Natural killer cell (primary cell): ENCODE results near the gene MTG2. TPM values are rescaled to one million over a fixed set of nuclear protein-coding genes. Genes with fewer than 3 reads are reported as not detected.

Experiments
- ATAC-seq, 3 donors: fragments of 150-1000 bp in 2 of 3; fragments of 200-7000 bp in 1 of 3; cut with Tn5 transposase; 1 replicate in 1 of 3; 2 replicates in 2 of 3; pipeline ENCODE4 v1.10.0; 2021; ENCODE audit warnings: mild to moderate bottlenecking in 2 of 3, moderate library complexity in 2 of 3
- DNase-seq, 2 donors: peaks; one replicate each; pipeline versions ENCODE4 v3.0.0 to v3.0.0-alpha.2; 2013 to 2021; ENCODE audit warnings: mixed read lengths in 1 of 2
- H3K27ac ChIP-seq: one replicate; pipeline ENCODE4 v1.5.1; 2013; ENCODE audit warnings: mild to moderate bottlenecking, low read length
- H3K27me3 ChIP-seq: one replicate; pipeline ENCODE4 v1.6.1; 2013; ENCODE audit warnings: low read length; ENCODE audit not compliant: control insufficient read depth, insufficient read depth
- H3K36me3 ChIP-seq: one replicate; pipeline ENCODE4 v1.6.1; 2013; ENCODE audit warnings: low read length; ENCODE audit not compliant: control insufficient read depth, insufficient read depth
- H3K4me1 ChIP-seq: one replicate; pipeline ENCODE4 v1.6.1; 2013; ENCODE audit warnings: low read length; ENCODE audit not compliant: control insufficient read depth, insufficient read depth
- H3K4me3 ChIP-seq: one replicate; pipeline ENCODE4 v1.5.1; 2013; ENCODE audit warnings: low read length
- H3K9me3 ChIP-seq: one replicate; pipeline ENCODE4 v1.6.1; 2013; ENCODE audit warnings: low read length; ENCODE audit not compliant: control insufficient read depth, insufficient read depth
- H3K27ac Mint-ChIP-seq, 2 donors: one replicate each; pipeline ENCODE4 v1.8.0; 2022; ENCODE audit warnings: mild to moderate bottlenecking in 2 of 2, mixed read lengths in 2 of 2, moderate library complexity in 1 of 2
- H3K27me3 Mint-ChIP-seq, 2 donors: one replicate each; pipeline ENCODE4 v1.8.0; 2022; ENCODE audit warnings: low read depth in 2 of 2, mixed read lengths in 2 of 2
- H3K36me3 Mint-ChIP-seq: one replicate; pipeline ENCODE4 v1.8.0; 2022; ENCODE audit warnings: mixed read lengths
- H3K4me1 Mint-ChIP-seq, 2 donors: one replicate each; pipeline ENCODE4 v1.8.0; 2022; ENCODE audit warnings: mixed read lengths in 2 of 2
- H3K4me3 Mint-ChIP-seq: one replicate; pipeline ENCODE4 v1.8.0; 2022; ENCODE audit warnings: mild to moderate bottlenecking, moderate library complexity, mixed read lengths
- H3K9me3 Mint-ChIP-seq, 2 donors: one replicate each; pipeline ENCODE4 v1.8.0; 2022; ENCODE audit warnings: mixed read lengths in 2 of 2
- WGBS: methylation state at CpG from one replicate; pipeline ENCODE4 v1.1.7; 2013; ENCODE audit warnings: missing lambda C conversion rate; ENCODE audit not compliant: insufficient coverage; 5-methylcytosine and 5-hydroxymethylcytosine counted together
- intact Hi-C: fragments of 100-400 bp; cut with micrococcal nuclease; formaldehyde crosslinking; loops from one replicate; pipeline ENCODE4 v1.14.2; 2022
- total RNA-seq, 4 donors: library from RNA; stranded (reverse); fragments of 120-200 nt in 1 of 4; gene quantifications; one replicate each; pipeline versions ENCODE4 v1.2.3 to v1.2.4, GENCODE V29; 2013 to 2022
- TF ChIP-seq, protein P1 (sequence below): fragments of 200-600 bp; IDR thresholded peaks from one replicate; pipeline ENCODE4 v1.8.0; 2022; ENCODE audit warnings: antibody characterized with exemption

Gene MTG2
- total RNA-seq, 3 donors from 2014 or later (not counting 1 experiment from before 2014, with no cell fraction given) = 16.8 to 25.8 (median 25.3) TPM

DNA sequence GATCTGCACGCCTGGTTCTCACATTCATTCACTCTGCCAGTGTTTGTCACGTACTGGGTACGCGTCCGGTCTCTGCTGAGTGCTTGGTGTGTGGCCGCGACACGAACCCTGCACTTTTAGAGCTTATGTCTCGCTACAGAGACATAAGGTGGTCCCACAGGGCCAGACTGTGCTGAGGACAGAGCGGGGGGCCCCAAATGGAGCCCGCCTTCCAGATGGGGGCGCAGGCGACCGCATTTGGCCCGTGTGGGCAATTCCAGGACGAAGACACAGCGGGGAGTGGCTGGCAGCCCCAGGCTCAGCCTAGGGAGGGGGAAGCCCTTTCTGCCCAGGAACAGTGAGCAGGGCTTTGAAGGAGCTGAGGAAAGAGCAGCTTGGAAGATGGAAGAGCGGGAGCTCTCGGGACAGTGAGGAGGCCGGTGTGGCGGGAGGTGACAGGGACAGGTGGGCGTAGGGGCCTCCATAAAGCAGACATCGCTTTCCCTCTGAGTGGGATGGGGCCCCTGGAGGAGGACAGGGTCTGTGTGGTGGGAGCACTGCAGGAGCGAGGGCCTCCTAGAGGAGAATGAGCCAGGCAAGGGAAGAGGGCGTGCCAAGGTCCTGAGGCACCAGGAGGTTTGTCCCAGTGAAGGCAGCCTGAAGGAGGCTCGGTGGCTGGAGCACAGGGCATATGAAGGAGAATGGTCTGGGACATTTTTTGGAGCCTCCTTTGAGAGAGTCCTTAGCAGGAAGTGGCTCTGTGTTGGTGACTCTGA is 7.8 kb upstream of the MTG2 start:
- Mint-ChIP-seq H3K4me3 (no peak overlapping the region), H3K27ac (no peak overlapping the region), H3K36me3 (no peaks in the 10 kb centered on the region), H3K27me3 (no peaks in the 10 kb centered on the region), H3K4me1 (no peaks in the 10 kb centered on the region), H3K9me3 (no peaks in the 10 kb centered on the region)
- Histone ChIP-seq H3K27ac (no peak overlapping the region), H3K36me3 (peaks cover 2% of the 10 kb centered on the region), H3K4me1 (no peaks in the 10 kb centered on the region), H3K27me3 (no peaks in the 10 kb centered on the region), H3K9me3 (no peaks in the 10 kb centered on the region), H3K4me3 (no peak overlapping the region)
- ATAC-seq (no peak), DNase-seq (no peak)
- TF ChIP-seq, protein P1, sequence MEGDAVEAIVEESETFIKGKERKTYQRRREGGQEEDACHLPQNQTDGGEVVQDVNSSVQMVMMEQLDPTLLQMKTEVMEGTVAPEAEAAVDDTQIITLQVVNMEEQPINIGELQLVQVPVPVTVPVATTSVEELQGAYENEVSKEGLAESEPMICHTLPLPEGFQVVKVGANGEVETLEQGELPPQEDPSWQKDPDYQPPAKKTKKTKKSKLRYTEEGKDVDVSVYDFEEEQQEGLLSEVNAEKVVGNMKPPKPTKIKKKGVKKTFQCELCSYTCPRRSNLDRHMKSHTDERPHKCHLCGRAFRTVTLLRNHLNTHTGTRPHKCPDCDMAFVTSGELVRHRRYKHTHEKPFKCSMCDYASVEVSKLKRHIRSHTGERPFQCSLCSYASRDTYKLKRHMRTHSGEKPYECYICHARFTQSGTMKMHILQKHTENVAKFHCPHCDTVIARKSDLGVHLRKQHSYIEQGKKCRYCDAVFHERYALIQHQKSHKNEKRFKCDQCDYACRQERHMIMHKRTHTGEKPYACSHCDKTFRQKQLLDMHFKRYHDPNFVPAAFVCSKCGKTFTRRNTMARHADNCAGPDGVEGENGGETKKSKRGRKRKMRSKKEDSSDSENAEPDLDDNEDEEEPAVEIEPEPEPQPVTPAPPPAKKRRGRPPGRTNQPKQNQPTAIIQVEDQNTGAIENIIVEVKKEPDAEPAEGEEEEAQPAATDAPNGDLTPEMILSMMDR = no peak
- intact Hi-C loops = no loop called here
- WGBS = 97% methylated on average over 26 of the region's 26 CpGs

- Histone ChIP-seq H3K27ac (no peak overlapping the region), H3K36me3 (peaks cover 2% of the 10 kb centered on the region), H3K27me3 (no peaks in the 10 kb centered on the region), H3K4me1 (no peaks in the 10 kb centered on the region), H3K4me3 (no peak overlapping the region), H3K9me3 (no peaks in the 10 kb centered on the region)
- WGBS = 99% methylated on average over 9 of the region's 10 CpGs
- Mint-ChIP-seq H3K4me1 (no peaks in the 10 kb centered on the region), H3K36me3 (no peaks in the 10 kb centered on the region), H3K27me3 (no peaks in the 10 kb centered on the region), H3K27ac (no peak overlapping the region), H3K4me3 (no peak overlapping the region), H3K9me3 (no peaks in the 10 kb centered on the region)
- intact Hi-C loops = no loop called here
- TF ChIP-seq, protein P1 = no peak
- no peak for DNase-seq
- ATAC-seq = no peak
Measured at GRCh38 chr20:62175711-62176110, 7.1 kb upstream of the MTG2 start.

GRCh38 chr20:62176866-62177265 is 6.0 kb upstream of the MTG2 start:
- TF ChIP-seq, protein P1 = no peak

GRCh38 chr20:62177307-62177706 is 5.5 kb upstream of the MTG2 start:
- ATAC-seq (no peak), DNase-seq (no peak)
- peaks cover 7% of the 10 kb centered on the region in 2 donors for H3K4me1 Mint-ChIP-seq
- H3K9me3 Mint-ChIP-seq = no peaks in the 10 kb centered on the region
- no peak overlapping the region for H3K27ac Mint-ChIP-seq
- peaks cover 2% of the 10 kb centered on the region for H3K36me3 ChIP-seq
- 99% methylated on average over 9 of the region's 9 CpGs for WGBS
- intact Hi-C loops = no loop called here
- no peaks in the 10 kb centered on the region for H3K9me3 ChIP-seq
- no peaks in the 10 kb centered on the region for H3K27me3 ChIP-seq
- no peak overlapping the region for H3K4me3 ChIP-seq
- H3K4me3 Mint-ChIP-seq = no peak overlapping the region
- H3K27me3 Mint-ChIP-seq = no peaks in the 10 kb centered on the region
- H3K36me3 Mint-ChIP-seq = no peaks in the 10 kb centered on the region
- no peak overlapping the region for H3K27ac ChIP-seq
- TF ChIP-seq, protein P1 = no peak
- H3K4me1 ChIP-seq = no peaks in the 10 kb centered on the region

More at GRCh38 chr20:62176866-62177265, 6.0 kb upstream of the MTG2 start:
- ATAC-seq (no peak), DNase-seq (no peak)
- intact Hi-C loops = no loop called here
- 97% methylated on average over 15 of the region's 15 CpGs for WGBS
- H3K4me1 ChIP-seq = no peaks in the 10 kb centered on the region
- Mint-ChIP-seq H3K4me1 (peaks cover 3% of the 10 kb centered on the region in 2 donors), H3K27ac (no peak overlapping the region), H3K36me3 (no peaks in the 10 kb centered on the region), H3K27me3 (no peaks in the 10 kb centered on the region), H3K4me3 (no peak overlapping the region), H3K9me3 (no peaks in the 10 kb centered on the region)
- H3K27me3 ChIP-seq = no peaks in the 10 kb centered on the region
- peaks cover 2% of the 10 kb centered on the region for H3K36me3 ChIP-seq
- no peak overlapping the region for H3K27ac ChIP-seq
- H3K4me3 ChIP-seq = no peak overlapping the region
- no peaks in the 10 kb centered on the region for H3K9me3 ChIP-seq
